ENCODE data around the gene TMC3. TPM values are rescaled to one million over a fixed set of nuclear protein-coding genes. Genes with fewer than 3 reads are reported as not detected.

TMC3 gene
- not detected in 2 replicates for total RNA-seq

GRCh38 chr15:81373775-81374395 is at the start of gene TMC3:
TMC3 (minus strand) TSS chr15:81374213; CDS start chr15:81374077, 136 bp downstream.

GRCh38 chr15:81323944-81324881 is 49.8 kb downstream of the TMC3 start, which contains the start of gene STARD5:
STARD5 (minus strand) TSS chr15:81324141; CDS start chr15:81324099, 42 bp downstream.

Other genes starting within 250 kb of the TMC3 start
- gene CFAP161, start 239.9 kb downstream of the TMC3 start, total RNA-seq = 0.79 and 0.93 TPM in 2 replicates
- 0.22 and 0.93 TPM in 2 replicates for gene IL16, start 177.3 kb downstream of the TMC3 start, total RNA-seq
- gene STARD5, start 50.1 kb downstream of the TMC3 start, total RNA-seq = 0.93 and 1.4 TPM in 2 replicates

Measured in thoracic aorta endothelial cell (primary cell).